OCI-LY1 (cell line): ENCODE results near the gene GPR160.
A peak's percentile ranks its signal among the peaks of the same experiment; 100 is the strongest.

Experiments
- H2AFZ ChIP-seq: fragments of 200-600 bp; sonication (generic), shearing (Covaris generic); 2 replicates; pipeline ENCODE4 v1.6.0; 2014; ENCODE audit warnings: antibody characterized with exemption, mild to moderate bottlenecking, low read length
- H3F3A ChIP-seq: fragments of 200-600 bp; sonication (generic), shearing (Covaris generic); 2 replicates; pipeline ENCODE4 v1.6.0; 2014; ENCODE audit warnings: mild to moderate bottlenecking, antibody characterized with exemption, low read length, moderate library complexity; ENCODE audit not compliant: insufficient read depth
- H3K27ac ChIP-seq: fragments of 200-600 bp; sonication (generic); 2 replicates; pipeline ENCODE4 v1.5.1; 2014; ENCODE audit warnings: low read length, mixed run types, mild to moderate bottlenecking, low read depth; ENCODE audit not compliant: poor library complexity, severe bottlenecking
- H3K27me3 ChIP-seq: fragments of 200-600 bp; sonication (generic); 2 replicates; pipeline ENCODE4 v1.6.0; 2014; ENCODE audit warnings: antibody characterized with exemption, mild to moderate bottlenecking, low read length, moderate library complexity; ENCODE audit not compliant: insufficient read depth
- H3K36me3 ChIP-seq: fragments of 200-600 bp; sonication (generic); 2 replicates; pipeline ENCODE4 v1.6.1; 2014; ENCODE audit warnings: mild to moderate bottlenecking, antibody characterized with exemption, low read length, moderate library complexity, mixed read lengths; ENCODE audit not compliant: insufficient read depth
- H3K4me1 ChIP-seq: fragments of 200-600 bp; sonication (generic); 2 replicates; pipeline ENCODE4 v1.5.1; 2014; ENCODE audit warnings: mild to moderate bottlenecking, low read length, moderate library complexity; ENCODE audit not compliant: insufficient read depth, severe bottlenecking
- H3K4me2 ChIP-seq: fragments of 200-600 bp; sonication (generic), shearing (Covaris generic); 2 replicates; pipeline ENCODE4 v1.6.1; 2014; ENCODE audit warnings: low read length
- H3K4me3 ChIP-seq: fragments of 200-600 bp; sonication (generic); 2 replicates; pipeline ENCODE4 v1.5.1; 2014; ENCODE audit warnings: low read length, low read depth, mild to moderate bottlenecking, mixed read lengths; ENCODE audit not compliant: poor library complexity, severe bottlenecking
- H3K79me2 ChIP-seq: fragments of 200-600 bp; shearing (Covaris generic); 2 replicates; pipeline ENCODE4 v1.6.1; 2016; ENCODE audit warnings: mixed run types, low read length, mixed read lengths; ENCODE audit not compliant: insufficient read depth
- H3K9ac ChIP-seq: fragments of 200-600 bp; sonication (generic), shearing (Covaris generic); 2 replicates; pipeline ENCODE4 v1.6.1; 2014; ENCODE audit warnings: mild to moderate bottlenecking, low read length, mixed read lengths
- H3K9me2 ChIP-seq: fragments of 200-600 bp; sonication (generic), shearing (Covaris generic); 2 replicates; pipeline ENCODE4 v1.6.1; 2014; ENCODE audit warnings: low read depth, mild to moderate bottlenecking, low read length, mixed read lengths
- H3K9me3 ChIP-seq: fragments of 200-600 bp; shearing (Covaris generic); 2 replicates; pipeline ENCODE4 v1.6.1; 2014; ENCODE audit warnings: low read length, mixed read lengths
- H4K20me1 ChIP-seq: fragments of 200-600 bp; sonication (generic), shearing (Covaris generic); 2 replicates; pipeline ENCODE4 v1.6.0; 2016; ENCODE audit warnings: mild to moderate bottlenecking, low read length; ENCODE audit not compliant: insufficient read depth
- EZH2 ChIP-seq: fragments of 200-600 bp; sonication (generic), shearing (Covaris generic); IDR thresholded peaks from 2 replicates; pipeline ENCODE4 v1.8.0; 2017; ENCODE audit warnings: borderline replicate concordance, mixed run types, mild to moderate bottlenecking, antibody characterized with exemption, low read length, moderate library complexity, mixed read lengths
- TF ChIP-seq, protein P1 (sequence below): fragments of 200-600 bp; sonication (generic), shearing (Covaris generic); IDR thresholded peaks from 2 replicates; pipeline ENCODE4 v1.5.1; 2017; ENCODE audit warnings: mild to moderate bottlenecking, antibody characterized with exemption, low read length, moderate library complexity, mixed read lengths

GPR160 gene

DNA sequence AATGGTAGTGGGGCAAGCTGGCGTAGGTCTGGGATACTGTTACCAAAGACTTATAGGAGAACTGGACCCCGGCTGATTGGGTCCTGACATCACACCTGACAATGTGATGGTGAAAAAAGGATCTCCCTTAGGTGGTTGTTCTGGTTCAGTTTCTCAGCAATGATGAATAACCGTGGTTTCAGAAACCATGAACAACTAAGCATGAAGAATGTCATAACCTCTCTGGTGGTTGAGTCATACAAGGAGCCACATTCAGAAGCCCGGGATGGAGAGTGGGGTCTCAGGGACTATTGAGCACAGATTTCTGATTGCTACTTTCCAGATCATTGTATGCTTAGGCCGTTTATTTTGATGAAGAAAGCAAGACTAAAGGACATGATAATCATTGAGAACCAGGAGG lies 17.4 kb downstream of the GPR160 start:
- TF ChIP-seq, protein P1, sequence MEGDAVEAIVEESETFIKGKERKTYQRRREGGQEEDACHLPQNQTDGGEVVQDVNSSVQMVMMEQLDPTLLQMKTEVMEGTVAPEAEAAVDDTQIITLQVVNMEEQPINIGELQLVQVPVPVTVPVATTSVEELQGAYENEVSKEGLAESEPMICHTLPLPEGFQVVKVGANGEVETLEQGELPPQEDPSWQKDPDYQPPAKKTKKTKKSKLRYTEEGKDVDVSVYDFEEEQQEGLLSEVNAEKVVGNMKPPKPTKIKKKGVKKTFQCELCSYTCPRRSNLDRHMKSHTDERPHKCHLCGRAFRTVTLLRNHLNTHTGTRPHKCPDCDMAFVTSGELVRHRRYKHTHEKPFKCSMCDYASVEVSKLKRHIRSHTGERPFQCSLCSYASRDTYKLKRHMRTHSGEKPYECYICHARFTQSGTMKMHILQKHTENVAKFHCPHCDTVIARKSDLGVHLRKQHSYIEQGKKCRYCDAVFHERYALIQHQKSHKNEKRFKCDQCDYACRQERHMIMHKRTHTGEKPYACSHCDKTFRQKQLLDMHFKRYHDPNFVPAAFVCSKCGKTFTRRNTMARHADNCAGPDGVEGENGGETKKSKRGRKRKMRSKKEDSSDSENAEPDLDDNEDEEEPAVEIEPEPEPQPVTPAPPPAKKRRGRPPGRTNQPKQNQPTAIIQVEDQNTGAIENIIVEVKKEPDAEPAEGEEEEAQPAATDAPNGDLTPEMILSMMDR, result no peak
- no peak for TF ChIP-seq EZH2
- Histone ChIP-seq H3K4me1 (peaks cover 41% of the 10 kb centered on the region), H4K20me1 (no peaks in the 10 kb centered on the region), H3K9me2 (no peaks in the 10 kb centered on the region), H3K4me2 (peak overlapping the region; percentile 50), H3F3A (0 out of 2 replicates have a peak, but pooled peaks cover 3% of the 10 kb centered on the region), H3K27me3 (no peaks in the 10 kb centered on the region), H3K9me3 (no peaks in the 10 kb centered on the region), H2AFZ (no peak overlapping the region), H3K79me2 (no peaks in the 10 kb centered on the region), H3K27ac (peak overlapping the region; percentile 3), H3K36me3 (no peaks in the 10 kb centered on the region), H3K9ac (peak overlapping the region; percentile 1; the same call in 1 of the 2 replicates), H3K4me3 (peak overlapping the region; percentile 28)

DNA sequence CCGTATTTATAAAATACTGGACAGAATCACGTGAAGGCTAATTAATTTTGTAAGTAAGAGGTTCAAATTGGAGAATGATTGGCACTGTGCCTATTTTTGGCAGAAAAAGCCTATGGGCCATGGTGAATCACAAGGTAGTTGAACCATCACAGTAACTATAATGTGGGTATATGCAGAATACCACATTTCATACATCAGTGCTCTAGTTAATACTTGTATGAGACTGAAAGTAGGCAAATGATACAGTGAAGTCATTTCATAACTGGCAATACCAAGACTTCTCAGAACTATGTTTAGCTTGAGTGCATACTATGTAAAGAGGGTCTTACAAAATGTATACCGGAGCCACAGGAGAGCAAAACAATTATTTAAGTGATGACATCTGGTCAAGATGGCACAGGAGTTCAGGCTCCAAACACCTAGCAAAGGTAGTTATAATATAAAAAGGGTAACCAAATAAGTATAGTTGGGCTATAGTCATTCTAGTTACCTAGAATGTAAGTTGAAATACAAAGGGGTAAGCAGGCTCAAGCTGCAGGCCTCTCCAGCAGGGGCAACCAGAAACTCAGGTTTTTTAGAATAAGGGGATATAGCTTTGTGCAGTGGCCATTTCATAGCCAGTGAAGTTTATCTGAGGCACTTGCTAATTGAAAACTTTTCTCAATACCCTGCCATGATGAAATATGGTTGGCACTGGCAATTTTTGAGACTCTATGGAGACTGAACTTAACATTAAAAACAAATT lies 19.1 kb downstream of the GPR160 start:
- Histone ChIP-seq H3K4me3 (no peak overlapping the region), H2AFZ (no peak overlapping the region), H3K9ac (no peak overlapping the region), H3K36me3 (no peaks in the 10 kb centered on the region), H3K27me3 (no peaks in the 10 kb centered on the region), H4K20me1 (no peaks in the 10 kb centered on the region), H3K4me1 (peaks cover 41% of the 10 kb centered on the region), H3K4me2 (peak overlapping the region; percentile 50; the same call in 1 of the 2 replicates), H3K79me2 (no peaks in the 10 kb centered on the region), H3K9me3 (no peaks in the 10 kb centered on the region), H3K27ac (peak overlapping the region; percentile 48), H3F3A (0 out of 2 replicates have a peak, but pooled peaks cover 3% of the 10 kb centered on the region), H3K9me2 (no peaks in the 10 kb centered on the region)
- TF ChIP-seq EZH2, result no peak
- TF ChIP-seq, protein P1, result no peak

DNA sequence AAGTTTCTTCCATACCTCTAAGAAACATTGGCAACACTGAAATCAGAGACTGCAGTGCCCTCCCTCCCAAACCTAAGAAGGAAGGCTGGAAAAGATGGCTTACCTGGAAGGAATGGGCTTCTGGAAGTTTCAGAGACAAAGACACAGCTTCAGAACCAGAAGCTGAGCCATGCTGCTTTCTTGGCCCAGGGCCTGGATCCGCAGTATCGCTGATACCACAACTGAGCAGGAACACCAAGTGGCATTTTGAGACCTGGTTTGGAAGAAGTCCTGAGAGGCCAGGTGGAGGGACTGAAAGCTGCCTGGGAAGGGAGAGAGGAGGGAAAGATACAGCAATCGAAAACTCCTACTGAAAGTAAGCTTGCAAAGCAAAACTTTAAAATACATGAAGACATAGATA lies 19.8 kb downstream of the GPR160 start:
- H3K4me3 ChIP-seq, result no peak overlapping the region
- peak overlapping the region; percentile 48 for H3K27ac ChIP-seq
- H3K4me1 ChIP-seq, result peaks cover 45% of the 10 kb centered on the region
- no peaks in the 10 kb centered on the region for H3K27me3 ChIP-seq
- no peak overlapping the region for H3K9ac ChIP-seq
- H4K20me1 ChIP-seq, result no peaks in the 10 kb centered on the region
- H3K4me2 ChIP-seq, result no peak overlapping the region
- H3K9me3 ChIP-seq, result no peaks in the 10 kb centered on the region
- TF ChIP-seq EZH2, result no peak
- TF ChIP-seq, protein P1, result no peak
- H3K9me2 ChIP-seq, result no peaks in the 10 kb centered on the region
- H3F3A ChIP-seq, result 0 out of 2 replicates have a peak, but pooled peaks cover 3% of the 10 kb centered on the region
- H3K36me3 ChIP-seq, result no peaks in the 10 kb centered on the region; the same call in 1 of the 2 replicates
- no peaks in the 10 kb centered on the region for H3K79me2 ChIP-seq
- no peak overlapping the region for H2AFZ ChIP-seq
